AG10803 (cell line): ENCODE measurements around the gene CNPPD1.

Source experiments
- DNase-seq: peaks from one replicate; pipeline ENCODE4 v3.0.0; 2010; ENCODE audit warnings: low read depth
- H3K4me3 ChIP-seq: 2 replicates; pipeline ENCODE4 v1.5.1; 2011; ENCODE audit warnings: mild to moderate bottlenecking, low read length, control low read depth
- CTCF ChIP-seq: conservative IDR thresholded peaks from 2 replicates; pipeline ENCODE4 v1.5.1; 2011; ENCODE audit warnings: mild to moderate bottlenecking, low read length, control low read depth, inconsistent platforms

CNPPD1 gene

GRCh38 chr2:219175928-219176817, 552 bp downstream of the CNPPD1 start:
- TF ChIP-seq CTCF, result peak; percentile 17; the same call in 1 of the 2 replicates
- peak; percentile 41 for DNase-seq

DNA sequence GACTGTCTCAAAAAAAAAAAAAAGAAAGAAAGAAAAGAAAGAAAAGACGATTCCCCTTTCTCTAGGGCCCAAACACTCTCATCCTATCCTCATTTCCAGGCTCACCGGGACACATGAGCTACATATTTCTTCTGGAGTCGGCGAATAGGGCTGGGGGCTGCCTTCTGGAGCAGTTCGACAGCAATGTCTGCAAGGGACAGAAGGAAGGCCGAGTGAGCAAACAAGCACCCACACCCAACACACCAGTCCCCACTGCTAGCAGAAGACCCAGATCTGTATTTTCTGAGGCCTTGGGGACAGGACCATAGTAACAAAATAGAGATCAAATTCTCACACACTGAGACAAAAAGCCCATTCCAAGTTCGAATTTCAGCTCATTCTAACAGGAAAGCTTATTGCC, 1.2 kb downstream of the CNPPD1 start:
- no peak for TF ChIP-seq CTCF
- peak overlapping the region; percentile 93 for H3K4me3 ChIP-seq
- no peak for DNase-seq

More at GRCh38 chr2:219175928-219176817, 552 bp downstream of the CNPPD1 start:
- peak overlapping the region; percentile 93 for H3K4me3 ChIP-seq

- DNase-seq, result no peak
- no peak for TF ChIP-seq CTCF
- no peak overlapping the region for H3K4me3 ChIP-seq
Observed at GRCh38 chr2:219174801-219175200, 1.9 kb downstream of the CNPPD1 start.

DNA sequence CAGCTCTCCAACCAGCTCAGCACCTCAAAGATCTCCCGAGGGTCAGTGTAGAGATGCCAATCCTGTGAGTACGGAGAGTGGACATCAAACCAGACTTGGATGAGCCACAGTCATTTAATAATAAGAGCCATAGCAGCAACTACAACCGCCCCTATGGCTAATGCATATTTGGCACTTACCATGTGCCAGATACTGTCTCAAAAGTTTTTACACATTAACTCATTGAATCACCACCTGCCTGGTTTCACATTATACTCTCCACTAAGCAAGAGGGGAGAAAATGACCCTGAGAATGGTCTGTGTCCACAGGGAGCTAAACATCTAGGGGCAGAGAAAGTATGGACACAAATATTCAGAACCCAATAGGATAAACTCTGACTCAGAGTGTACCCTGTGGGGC, 2.6 kb downstream of the CNPPD1 start:
- no peak for TF ChIP-seq CTCF
- no peak for DNase-seq
- no peak overlapping the region for H3K4me3 ChIP-seq

- no peak for TF ChIP-seq CTCF
- no peak for DNase-seq
- no peak overlapping the region for H3K4me3 ChIP-seq
Observed at GRCh38 chr2:219173176-219173575, 3.5 kb downstream of the CNPPD1 start.

DNA sequence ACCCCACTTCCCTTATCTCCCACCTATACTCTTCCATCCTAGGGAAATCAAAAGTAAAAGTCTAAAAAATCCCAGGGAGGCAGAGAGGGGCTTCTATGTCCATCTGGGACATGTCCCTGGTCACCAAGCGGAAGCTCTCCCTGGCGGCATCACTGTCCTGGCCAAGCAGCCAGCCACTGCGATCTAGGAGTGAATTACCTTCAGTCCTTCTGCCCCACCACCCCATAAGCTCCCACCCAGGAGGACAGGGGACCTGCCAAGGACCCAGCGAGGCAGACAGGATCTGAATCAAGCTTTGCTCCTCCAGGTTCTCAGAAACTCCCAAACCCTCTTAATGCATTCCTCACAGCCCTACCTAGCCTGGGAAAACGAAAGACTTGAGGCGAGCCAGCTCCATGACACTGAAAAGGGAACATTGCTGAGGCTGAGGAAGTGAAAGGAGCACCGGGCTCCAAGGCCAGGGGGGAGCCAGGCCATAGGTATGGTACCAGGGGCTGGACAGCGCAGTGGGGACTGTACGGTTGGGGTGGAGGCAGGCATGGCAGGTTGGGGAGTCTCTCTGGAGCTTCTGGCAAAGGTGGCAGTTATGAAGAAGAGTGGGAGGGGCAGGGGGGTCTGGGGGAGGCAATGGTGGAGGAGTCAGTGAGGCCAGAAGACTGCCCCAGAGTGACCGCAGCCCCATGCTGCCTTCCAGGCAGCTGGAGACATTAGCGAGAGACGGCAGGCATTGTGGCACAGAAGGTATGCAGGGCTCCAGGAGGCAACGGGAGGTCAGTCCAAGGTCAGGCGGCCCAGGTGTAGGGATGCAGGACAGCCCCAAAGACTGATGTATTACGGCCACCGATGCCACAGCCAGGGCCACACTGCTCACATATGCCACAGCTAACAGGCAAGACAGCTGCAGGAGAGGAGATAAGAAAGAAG, 4.2 kb downstream of the CNPPD1 start:
- no peak for DNase-seq
- TF ChIP-seq CTCF, result no peak

More for the DNA sequence above, 4.2 kb downstream of the CNPPD1 start:
- H3K4me3 ChIP-seq, result no peak overlapping the region
